K562 (cell line): ENCODE measurements around the gene SEC11A. TPM values are rescaled to one million over a fixed set of nuclear protein-coding genes. Genes with fewer than 3 reads are reported as not detected.
A peak's percentile ranks its signal among the peaks of the same experiment; 100 is the strongest.

Source experiments
- ETS2 ChIP-seq: IDR thresholded peaks from 2 replicates; pipeline ENCODE4 v1.6.1; 2016; ENCODE audit warnings: borderline replicate concordance, missing genetic modification characterization, mild to moderate bottlenecking, moderate library complexity, missing compliant biosample characterization; ENCODE audit not compliant: poor library complexity, severe bottlenecking
- GTF2A2 ChIP-seq: IDR thresholded peaks from 2 replicates; pipeline ENCODE4 v1.6.1; 2016; ENCODE audit warnings: mild to moderate bottlenecking, missing genetic modification characterization, missing compliant biosample characterization
- LARP7 ChIP-seq: fragments of 450-650 bp; IDR thresholded peaks from 2 replicates; pipeline ENCODE4 v1.6.1; 2016
- MCM3 ChIP-seq: fragments of 450-650 bp; IDR thresholded peaks from 2 replicates; pipeline ENCODE4 v1.6.1; 2016
- MIER1 ChIP-seq: fragments of 450-650 bp; IDR thresholded peaks from 2 replicates; pipeline ENCODE4 v1.6.1; 2016; ENCODE audit warnings: antibody characterized with exemption, mild to moderate bottlenecking, low read depth
- MTA3 ChIP-seq: fragments of 450-650 bp; formaldehyde crosslinking; IDR thresholded peaks from 2 replicates; pipeline ENCODE4 v1.6.1; 2017; ENCODE audit warnings: mild to moderate bottlenecking, borderline replicate concordance
- NCOA1 ChIP-seq: fragments of 450-650 bp; IDR thresholded peaks from 2 replicates; pipeline ENCODE4 v1.6.1; 2016; ENCODE audit warnings: low read depth
- NFATC3 ChIP-seq: fragments of 450-650 bp; IDR thresholded peaks from 2 replicates; pipeline ENCODE4 v1.6.1; 2017; ENCODE audit warnings: mild to moderate bottlenecking
- PML ChIP-seq: IDR thresholded peaks from 2 replicates; pipeline ENCODE4 v1.6.1; 2012; ENCODE audit warnings: low read length, inconsistent platforms
- RBM14 ChIP-seq: fragments of 200-400 bp; formaldehyde crosslinking; IDR thresholded peaks from 2 replicates; pipeline ENCODE4 v1.6.1; 2018; ENCODE audit warnings: low read depth, mild to moderate bottlenecking, low read length, moderate library complexity, borderline replicate concordance; ENCODE audit not compliant: insufficient read depth
- SIRT6 ChIP-seq: IDR thresholded peaks from one replicate; pipeline ENCODE4 v1.6.1; 2012; ENCODE audit warnings: low read depth, mild to moderate bottlenecking, control low read depth, inconsistent platforms, low read length, moderate library complexity
- U2AF1 ChIP-seq: fragments of 200-400 bp; formaldehyde crosslinking; optimal IDR thresholded peaks from 2 replicates; pipeline ENCODE3; 2017; ENCODE audit warnings: mild to moderate bottlenecking, low read depth, low read length, moderate library complexity
- ZNF41 ChIP-seq: fragments of 250-450 bp; sonication (Bioruptor Pico); conservative IDR thresholded peaks from 2 replicates; pipeline ENCODE4 v1.4.0; 2020; ENCODE audit warnings: mild to moderate bottlenecking
- ZNF644 ChIP-seq: fragments of 200-800 bp; sonication (Bioruptor generic); IDR thresholded peaks from 2 replicates; pipeline ENCODE4 v1.6.1; 2016; ENCODE audit warnings: low read depth, missing genetic modification characterization, missing compliant biosample characterization
- ZSCAN29 ChIP-seq: fragments of 450-650 bp; IDR thresholded peaks from 2 replicates; pipeline ENCODE4 v1.6.1; 2017
- polyA plus RNA-seq, 8 experiments: library from polyadenylated mRNA; depleted of rRNA in 4 of 8; stranded (reverse) in 5 of 8; unstranded in 3 of 8; fragments of >200 nt; fragmentation: Nextera tagmentation in 2 of 8; fragmentation: Illumina TruSeq in 1 of 8; extraction: Ambion mirVana in 2 of 8; extraction: Trizol in 1 of 8; gene quantifications; 2 replicates each; pipeline versions ENCODE4 v1.2.1 to v1.2.3, GENCODE V29; 2011 to 2014; ENCODE audit warnings: inconsistent platforms in 1 of 8, missing spikeins in 1 of 8
- total RNA-seq, 7 experiments: library from RNA; depleted of rRNA in 6 of 7; stranded (reverse); fragments of >200 nt in 6 of 7; fragmentation: Illumina TruSeq in 2 of 7; extraction: Trizol in 2 of 7; gene quantifications; 2 replicates each; pipeline versions ENCODE4 v1.2.1 to v1.2.3, GENCODE V29; 2011 to 2021; ENCODE audit warnings: low replicate concordance in 1 of 7
- TF ChIP-seq, protein P1 (sequence below): sonication (generic); formaldehyde crosslinking; IDR thresholded peaks from 2 replicates; pipeline ENCODE4 v1.8.0; 2022; ENCODE audit warnings: missing genetic modification reagents, mild to moderate bottlenecking, borderline replicate concordance
- TF ChIP-seq, protein P2 (sequence below): sonication (generic); formaldehyde crosslinking; IDR thresholded peaks from 2 replicates; pipeline ENCODE4 v1.8.1; 2023; ENCODE audit warnings: mild to moderate bottlenecking, missing genetic modification reagents
- TF ChIP-seq, protein P3 (sequence below): fragments of 450-650 bp; IDR thresholded peaks from 2 replicates; pipeline ENCODE4 v1.6.1; 2017; ENCODE audit warnings: antibody characterized with exemption, mild to moderate bottlenecking
- TF ChIP-seq, protein P4 (sequence below): conservative IDR thresholded peaks from 2 replicates; pipeline ENCODE4 v1.6.1; 2011; ENCODE audit warnings: low read depth, mild to moderate bottlenecking, low read length; ENCODE audit not compliant: control insufficient read depth

The SEC11A gene
- total and polyA plus RNA-seq, 9 of the 15 experiments (the other 6 are each of a cell fraction or from before 2014, with no cell fraction given), result 175 to 310 (median 229) TPM

DNA sequence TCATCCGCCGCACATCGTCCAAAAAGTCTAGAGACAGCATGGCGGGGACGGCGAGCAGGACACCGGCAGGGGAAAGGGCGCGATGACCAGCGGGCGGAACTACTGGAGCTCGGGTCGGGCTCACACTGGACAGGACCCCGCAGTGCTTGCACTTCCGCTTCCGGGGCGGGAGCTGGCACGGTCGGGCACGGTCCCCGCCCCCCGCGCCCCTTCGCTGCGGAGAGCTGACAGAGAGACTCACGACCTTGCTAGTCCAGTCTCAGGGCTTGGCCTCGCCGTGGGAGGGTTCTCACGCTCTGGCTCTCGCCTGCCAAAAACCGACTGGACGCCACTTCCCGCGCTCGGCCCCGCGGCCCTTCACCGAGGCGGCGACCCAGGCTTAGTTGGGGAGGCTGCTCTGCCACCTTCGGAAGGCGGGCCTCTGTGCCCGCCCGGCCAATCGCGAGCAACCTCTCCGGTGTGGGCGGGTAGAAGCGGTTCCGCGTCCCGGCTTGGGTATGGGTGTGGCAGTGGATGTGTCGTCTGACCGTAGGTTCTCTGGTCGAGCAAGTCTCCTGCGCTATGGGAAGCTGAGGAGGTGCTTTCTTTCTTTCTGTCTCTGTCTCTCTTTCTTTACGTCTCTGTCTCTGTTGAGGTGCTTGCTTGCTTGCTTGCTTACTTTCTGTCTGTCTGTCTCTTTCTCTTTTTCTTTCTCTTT lies at the start of gene SEC11A (continued):
- TF ChIP-seq, protein P1, sequence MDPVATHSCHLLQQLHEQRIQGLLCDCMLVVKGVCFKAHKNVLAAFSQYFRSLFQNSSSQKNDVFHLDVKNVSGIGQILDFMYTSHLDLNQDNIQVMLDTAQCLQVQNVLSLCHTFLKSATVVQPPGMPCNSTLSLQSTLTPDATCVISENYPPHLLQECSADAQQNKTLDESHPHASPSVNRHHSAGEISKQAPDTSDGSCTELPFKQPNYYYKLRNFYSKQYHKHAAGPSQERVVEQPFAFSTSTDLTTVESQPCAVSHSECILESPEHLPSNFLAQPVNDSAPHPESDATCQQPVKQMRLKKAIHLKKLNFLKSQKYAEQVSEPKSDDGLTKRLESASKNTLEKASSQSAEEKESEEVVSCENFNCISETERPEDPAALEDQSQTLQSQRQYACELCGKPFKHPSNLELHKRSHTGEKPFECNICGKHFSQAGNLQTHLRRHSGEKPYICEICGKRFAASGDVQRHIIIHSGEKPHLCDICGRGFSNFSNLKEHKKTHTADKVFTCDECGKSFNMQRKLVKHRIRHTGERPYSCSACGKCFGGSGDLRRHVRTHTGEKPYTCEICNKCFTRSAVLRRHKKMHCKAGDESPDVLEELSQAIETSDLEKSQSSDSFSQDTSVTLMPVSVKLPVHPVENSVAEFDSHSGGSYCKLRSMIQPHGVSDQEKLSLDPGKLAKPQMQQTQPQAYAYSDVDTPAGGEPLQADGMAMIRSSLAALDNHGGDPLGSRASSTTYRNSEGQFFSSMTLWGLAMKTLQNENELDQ, result 0 out of 2 replicates have a peak, but pooled peaks have one; percentile 69
- TF ChIP-seq MIER1 (0 out of 2 replicates have a peak, but pooled peaks have one; percentile 26), PML (peak; percentile 75), NCOA1 (peak; percentile 95), MCM3 (no peak), NFATC3 (no peak), RBM14 (no peak), SIRT6 (no peak), ZSCAN29 (no peak), MTA3 (peak; percentile 97), LARP7 (peak; percentile 94; the same call in 1 of the 2 replicates), U2AF1 (peak; percentile 47), ETS2 (tag) (no peak), ZNF644 (tag) (no peak), ZNF41 (CRISPR knock-in tag) (no peak), GTF2A2 (0 out of 2 replicates have a peak, but pooled peaks have one; percentile 12)
- TF ChIP-seq, protein P2, sequence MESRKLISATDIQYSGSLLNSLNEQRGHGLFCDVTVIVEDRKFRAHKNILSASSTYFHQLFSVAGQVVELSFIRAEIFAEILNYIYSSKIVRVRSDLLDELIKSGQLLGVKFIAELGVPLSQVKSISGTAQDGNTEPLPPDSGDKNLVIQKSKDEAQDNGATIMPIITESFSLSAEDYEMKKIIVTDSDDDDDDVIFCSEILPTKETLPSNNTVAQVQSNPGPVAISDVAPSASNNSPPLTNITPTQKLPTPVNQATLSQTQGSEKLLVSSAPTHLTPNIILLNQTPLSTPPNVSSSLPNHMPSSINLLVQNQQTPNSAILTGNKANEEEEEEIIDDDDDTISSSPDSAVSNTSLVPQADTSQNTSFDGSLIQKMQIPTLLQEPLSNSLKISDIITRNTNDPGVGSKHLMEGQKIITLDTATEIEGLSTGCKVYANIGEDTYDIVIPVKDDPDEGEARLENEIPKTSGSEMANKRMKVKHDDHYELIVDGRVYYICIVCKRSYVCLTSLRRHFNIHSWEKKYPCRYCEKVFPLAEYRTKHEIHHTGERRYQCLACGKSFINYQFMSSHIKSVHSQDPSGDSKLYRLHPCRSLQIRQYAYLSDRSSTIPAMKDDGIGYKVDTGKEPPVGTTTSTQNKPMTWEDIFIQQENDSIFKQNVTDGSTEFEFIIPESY (CRISPR knock-in tag), result peak; percentile 61; the same call in 1 of the 2 replicates
- TF ChIP-seq, protein P3, sequence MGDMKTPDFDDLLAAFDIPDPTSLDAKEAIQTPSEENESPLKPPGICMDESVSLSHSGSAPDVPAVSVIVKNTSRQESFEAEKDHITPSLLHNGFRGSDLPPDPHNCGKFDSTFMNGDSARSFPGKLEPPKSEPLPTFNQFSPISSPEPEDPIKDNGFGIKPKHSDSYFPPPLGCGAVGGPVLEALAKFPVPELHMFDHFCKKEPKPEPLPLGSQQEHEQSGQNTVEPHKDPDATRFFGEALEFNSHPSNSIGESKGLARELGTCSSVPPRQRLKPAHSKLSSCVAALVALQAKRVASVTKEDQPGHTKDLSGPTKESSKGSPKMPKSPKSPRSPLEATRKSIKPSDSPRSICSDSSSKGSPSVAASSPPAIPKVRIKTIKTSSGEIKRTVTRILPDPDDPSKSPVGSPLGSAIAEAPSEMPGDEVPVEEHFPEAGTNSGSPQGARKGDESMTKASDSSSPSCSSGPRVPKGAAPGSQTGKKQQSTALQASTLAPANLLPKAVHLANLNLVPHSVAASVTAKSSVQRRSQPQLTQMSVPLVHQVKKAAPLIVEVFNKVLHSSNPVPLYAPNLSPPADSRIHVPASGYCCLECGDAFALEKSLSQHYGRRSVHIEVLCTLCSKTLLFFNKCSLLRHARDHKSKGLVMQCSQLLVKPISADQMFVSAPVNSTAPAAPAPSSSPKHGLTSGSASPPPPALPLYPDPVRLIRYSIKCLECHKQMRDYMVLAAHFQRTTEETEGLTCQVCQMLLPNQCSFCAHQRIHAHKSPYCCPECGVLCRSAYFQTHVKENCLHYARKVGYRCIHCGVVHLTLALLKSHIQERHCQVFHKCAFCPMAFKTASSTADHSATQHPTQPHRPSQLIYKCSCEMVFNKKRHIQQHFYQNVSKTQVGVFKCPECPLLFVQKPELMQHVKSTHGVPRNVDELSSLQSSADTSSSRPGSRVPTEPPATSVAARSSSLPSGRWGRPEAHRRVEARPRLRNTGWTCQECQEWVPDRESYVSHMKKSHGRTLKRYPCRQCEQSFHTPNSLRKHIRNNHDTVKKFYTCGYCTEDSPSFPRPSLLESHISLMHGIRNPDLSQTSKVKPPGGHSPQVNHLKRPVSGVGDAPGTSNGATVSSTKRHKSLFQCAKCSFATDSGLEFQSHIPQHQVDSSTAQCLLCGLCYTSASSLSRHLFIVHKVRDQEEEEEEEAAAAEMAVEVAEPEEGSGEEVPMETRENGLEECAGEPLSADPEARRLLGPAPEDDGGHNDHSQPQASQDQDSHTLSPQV, result no peak
- TF ChIP-seq, protein P4, sequence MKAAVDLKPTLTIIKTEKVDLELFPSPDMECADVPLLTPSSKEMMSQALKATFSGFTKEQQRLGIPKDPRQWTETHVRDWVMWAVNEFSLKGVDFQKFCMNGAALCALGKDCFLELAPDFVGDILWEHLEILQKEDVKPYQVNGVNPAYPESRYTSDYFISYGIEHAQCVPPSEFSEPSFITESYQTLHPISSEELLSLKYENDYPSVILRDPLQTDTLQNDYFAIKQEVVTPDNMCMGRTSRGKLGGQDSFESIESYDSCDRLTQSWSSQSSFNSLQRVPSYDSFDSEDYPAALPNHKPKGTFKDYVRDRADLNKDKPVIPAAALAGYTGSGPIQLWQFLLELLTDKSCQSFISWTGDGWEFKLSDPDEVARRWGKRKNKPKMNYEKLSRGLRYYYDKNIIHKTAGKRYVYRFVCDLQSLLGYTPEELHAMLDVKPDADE, result peak; percentile 90
